ENCODE data around the gene SMYD3. TPM values are rescaled to one million over a fixed set of nuclear protein-coding genes. Genes with fewer than 3 reads are reported as not detected.

Gene SMYD3
- total and polyA plus RNA-seq, 5 donors from 2014 or later: 17.7 to 36.6 (median 28.9) TPM

- Histone ChIP-seq H3K4me3 (ENCODE audit: low read depth, low read length) (no peak overlapping the region), H3K27me3 (ENCODE audit: control insufficient read depth, insufficient read depth, low read length) (no peaks in the 10 kb centered on the region), H3K36me3 (ENCODE audit: control insufficient read depth, insufficient read depth, low read length) (no peaks in the 10 kb centered on the region), H3K9me3 (ENCODE audit: control insufficient read depth in 2 of 2, low read length in 2 of 2) (no peaks in the 10 kb centered on the region), H3K27ac (ENCODE audit: insufficient read depth, low read length, poor library complexity, severe bottlenecking) (no peak overlapping the region), H3K4me1 (ENCODE audit: control insufficient read depth, insufficient read depth, low read length, poor library complexity, severe bottlenecking) (no peaks in the 10 kb centered on the region)
- Mint-ChIP-seq H3K36me3 (peaks cover 18% of the 10 kb centered on the region), H3K9me3 (no peaks in the 10 kb centered on the region), H3K27ac (no peak overlapping the region), H3K4me1 (peaks cover 0 to 4% (median 0%) of the 10 kb centered on the region in 4 donors), H3K27me3 (no peaks in the 10 kb centered on the region), H3K4me3 (no peak overlapping the region)
- DNase-seq (no peak), ATAC-seq (ENCODE audit: low read depth in 2 of 2) (no peak)
Observed at GRCh38 chr1:246157516-246157915, 349.6 kb downstream of the SMYD3 start.

DNA sequence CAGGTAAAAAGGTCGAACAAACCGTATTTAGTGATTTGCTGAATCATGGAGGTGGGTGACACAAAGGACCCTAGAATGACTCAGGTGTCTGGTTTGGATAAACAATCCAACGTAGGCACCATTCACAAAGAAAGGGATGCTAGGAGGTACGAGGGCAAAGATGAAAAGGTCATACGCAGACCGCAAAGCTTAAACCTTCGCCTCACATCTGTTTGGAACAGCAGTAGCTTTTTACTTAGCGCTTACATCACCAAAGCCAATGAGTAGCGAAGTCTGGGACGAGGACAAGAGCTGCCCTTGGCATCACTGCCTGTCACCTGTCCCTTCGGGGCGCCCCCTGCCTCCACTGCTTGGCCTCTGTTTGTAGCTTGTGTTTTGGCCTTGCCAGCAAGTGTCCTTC lies 350.2 kb downstream of the SMYD3 start:
- H3K4me1 Mint-ChIP-seq: peaks cover 0 to 4% (median 0%) of the 10 kb centered on the region in 4 donors
- no peak overlapping the region for H3K27ac Mint-ChIP-seq
- H3K4me1 ChIP-seq (ENCODE audit: control insufficient read depth, insufficient read depth, low read length, poor library complexity, severe bottlenecking): no peaks in the 10 kb centered on the region
- no peak overlapping the region for H3K4me3 ChIP-seq (ENCODE audit: low read depth, low read length)
- H3K9me3 ChIP-seq (ENCODE audit: control insufficient read depth in 2 of 2, low read length in 2 of 2): no peaks in the 10 kb centered on the region
- ATAC-seq (ENCODE audit: low read depth in 2 of 2) (no peak), DNase-seq (no peak)
- H3K27me3 Mint-ChIP-seq: peaks cover 3% of the 10 kb centered on the region
- H3K9me3 Mint-ChIP-seq: no peaks in the 10 kb centered on the region
- H3K4me3 Mint-ChIP-seq: no peak overlapping the region
- H3K27me3 ChIP-seq (ENCODE audit: control insufficient read depth, insufficient read depth, low read length): no peaks in the 10 kb centered on the region
- no peaks in the 10 kb centered on the region for H3K36me3 ChIP-seq (ENCODE audit: control insufficient read depth, insufficient read depth, low read length)
- peaks cover 20% of the 10 kb centered on the region for H3K36me3 Mint-ChIP-seq
- no peak overlapping the region for H3K27ac ChIP-seq (ENCODE audit: insufficient read depth, low read length, poor library complexity, severe bottlenecking)

DNA sequence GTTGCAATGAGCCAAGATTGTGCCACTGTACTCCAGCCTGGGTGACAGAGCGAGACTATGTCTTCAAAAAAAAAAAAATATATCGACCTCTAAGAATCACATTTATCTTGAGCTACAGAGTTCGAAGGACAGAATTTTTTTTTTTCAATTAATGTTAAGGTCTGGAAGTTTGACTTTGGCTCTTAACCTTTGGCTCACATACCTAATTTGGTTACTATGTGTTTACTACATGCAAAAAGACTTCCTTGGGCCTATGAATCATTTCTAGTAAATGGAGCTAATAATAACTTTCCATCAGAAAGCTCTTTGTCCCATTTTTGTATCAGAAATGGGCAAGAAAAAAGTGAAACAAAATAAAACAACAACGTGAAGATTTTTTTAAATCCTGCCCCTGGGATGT lies 351.2 kb downstream of the SMYD3 start:
- Mint-ChIP-seq H3K36me3 (peaks cover 18% of the 10 kb centered on the region), H3K9me3 (no peaks in the 10 kb centered on the region), H3K27me3 (peaks cover 5% of the 10 kb centered on the region), H3K27ac (no peak overlapping the region), H3K4me1 (peaks cover 0 to 4% (median 0%) of the 10 kb centered on the region in 4 donors), H3K4me3 (no peak overlapping the region)
- Histone ChIP-seq H3K9me3 (ENCODE audit: control insufficient read depth in 2 of 2, low read length in 2 of 2) (no peaks in the 10 kb centered on the region), H3K27ac (ENCODE audit: insufficient read depth, low read length, poor library complexity, severe bottlenecking) (no peak overlapping the region), H3K4me1 (ENCODE audit: control insufficient read depth, insufficient read depth, low read length, poor library complexity, severe bottlenecking) (no peaks in the 10 kb centered on the region), H3K4me3 (ENCODE audit: low read depth, low read length) (no peak overlapping the region), H3K36me3 (ENCODE audit: control insufficient read depth, insufficient read depth, low read length) (no peaks in the 10 kb centered on the region), H3K27me3 (ENCODE audit: control insufficient read depth, insufficient read depth, low read length) (no peaks in the 10 kb centered on the region)
- DNase-seq (no peak), ATAC-seq (ENCODE audit: low read depth in 2 of 2) (no peak)

DNA sequence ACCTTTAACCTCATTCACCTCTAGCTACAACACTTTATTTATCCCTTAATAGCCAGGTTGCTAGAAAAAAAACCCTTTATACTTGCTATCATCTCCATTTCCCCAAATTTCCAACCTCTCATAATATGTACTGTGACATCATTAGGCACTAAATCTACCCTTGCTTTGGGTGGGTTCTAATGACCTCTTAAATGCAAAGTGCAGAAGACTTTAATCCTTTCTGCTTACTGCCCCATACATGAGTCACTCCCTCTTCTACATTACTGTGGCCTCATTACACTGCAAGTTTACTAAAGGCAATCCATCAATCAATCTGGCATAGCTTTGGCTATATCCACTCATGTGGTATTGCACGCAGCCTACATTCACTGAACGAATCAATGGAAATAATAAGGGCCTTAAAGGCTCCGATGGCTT lies 353.3 kb downstream of the SMYD3 start:
- no peaks in the 10 kb centered on the region for H3K36me3 ChIP-seq (ENCODE audit: control insufficient read depth, insufficient read depth, low read length)
- Mint-ChIP-seq H3K9me3 (peaks cover 0 to 2% (median 0%) of the 10 kb centered on the region in 7 donors), H3K27ac (no peak overlapping the region), H3K36me3 (peaks cover 29% of the 10 kb centered on the region), H3K27me3 (peaks cover 5% of the 10 kb centered on the region), H3K4me3 (no peak overlapping the region), H3K4me1 (peaks cover 0 to 4% (median 0%) of the 10 kb centered on the region in 4 donors)
- H3K4me3 ChIP-seq (ENCODE audit: low read depth, low read length): no peak overlapping the region
- no peaks in the 10 kb centered on the region for H3K9me3 ChIP-seq (ENCODE audit: control insufficient read depth in 2 of 2, low read length in 2 of 2)
- H3K4me1 ChIP-seq (ENCODE audit: control insufficient read depth, insufficient read depth, low read length, poor library complexity, severe bottlenecking): no peaks in the 10 kb centered on the region
- DNase-seq: no peak
- no peak overlapping the region for H3K27ac ChIP-seq (ENCODE audit: insufficient read depth, low read length, poor library complexity, severe bottlenecking)
- H3K27me3 ChIP-seq (ENCODE audit: control insufficient read depth, insufficient read depth, low read length): no peaks in the 10 kb centered on the region
- ATAC-seq (ENCODE audit: low read depth in 2 of 2): no peak

DNA sequence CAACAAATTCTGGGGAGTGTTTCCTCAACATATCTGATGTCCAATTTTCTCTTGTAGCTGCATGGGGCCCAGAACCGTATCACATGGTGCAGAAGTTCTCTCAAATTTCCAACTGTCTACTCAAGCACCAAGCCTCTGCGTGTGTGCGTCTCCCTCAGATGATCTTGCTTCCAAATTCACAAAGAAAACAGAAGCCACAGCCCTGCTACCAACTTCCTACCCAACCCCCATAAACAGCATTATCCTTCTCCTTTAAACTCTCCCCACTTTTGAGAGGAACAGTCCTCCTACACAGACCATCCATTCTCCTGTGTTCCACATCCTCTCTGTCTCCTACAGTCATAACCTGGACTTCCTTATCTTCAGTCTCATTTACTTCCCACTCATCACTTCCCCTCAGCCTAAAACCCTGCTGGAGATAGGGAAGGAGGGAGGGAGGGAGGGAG lies 354.1 kb downstream of the SMYD3 start:
- no peak for ATAC-seq (ENCODE audit: low read depth in 2 of 2)
- Mint-ChIP-seq H3K4me1 (peaks cover 0 to 4% (median 0%) of the 10 kb centered on the region in 4 donors), H3K27ac (peak overlapping the region in 1 of 3 donors; percentile 63), H3K27me3 (peaks cover 5% of the 10 kb centered on the region), H3K36me3 (peaks cover 34% of the 10 kb centered on the region), H3K4me3 (no peak overlapping the region), H3K9me3 (peaks cover 0 to 4% (median 0%) of the 10 kb centered on the region in 7 donors)
- no peaks in the 10 kb centered on the region for H3K27me3 ChIP-seq (ENCODE audit: control insufficient read depth, insufficient read depth, low read length)
- no peaks in the 10 kb centered on the region for H3K9me3 ChIP-seq (ENCODE audit: control insufficient read depth in 2 of 2, low read length in 2 of 2)
- no peak overlapping the region for H3K27ac ChIP-seq (ENCODE audit: insufficient read depth, low read length, poor library complexity, severe bottlenecking)
- no peak overlapping the region for H3K4me3 ChIP-seq (ENCODE audit: low read depth, low read length)
- no peak for DNase-seq
- H3K4me1 ChIP-seq (ENCODE audit: control insufficient read depth, insufficient read depth, low read length, poor library complexity, severe bottlenecking): no peaks in the 10 kb centered on the region
- H3K36me3 ChIP-seq (ENCODE audit: control insufficient read depth, insufficient read depth, low read length): no peaks in the 10 kb centered on the region

- no peak for ATAC-seq (ENCODE audit: low read depth in 2 of 2)
- Histone ChIP-seq H3K36me3 (ENCODE audit: control insufficient read depth, insufficient read depth, low read length) (no peaks in the 10 kb centered on the region), H3K9me3 (ENCODE audit: control insufficient read depth in 2 of 2, low read length in 2 of 2) (no peaks in the 10 kb centered on the region), H3K4me1 (ENCODE audit: control insufficient read depth, insufficient read depth, low read length, poor library complexity, severe bottlenecking) (no peaks in the 10 kb centered on the region), H3K4me3 (ENCODE audit: low read depth, low read length) (no peak overlapping the region), H3K27ac (ENCODE audit: insufficient read depth, low read length, poor library complexity, severe bottlenecking) (no peak overlapping the region), H3K27me3 (ENCODE audit: control insufficient read depth, insufficient read depth, low read length) (no peaks in the 10 kb centered on the region)
- Mint-ChIP-seq H3K9me3 (peaks cover 0 to 4% (median 0%) of the 10 kb centered on the region in 7 donors), H3K4me1 (peaks cover 0 to 4% (median 0%) of the 10 kb centered on the region in 4 donors), H3K4me3 (peak overlapping the region in 1 of 4 donors; percentile 48), H3K36me3 (peaks cover 34% of the 10 kb centered on the region), H3K27me3 (peaks cover 5% of the 10 kb centered on the region), H3K27ac (no peak overlapping the region)
- DNase-seq: no peak
Observed at GRCh38 chr1:246151796-246152434, 355.2 kb downstream of the SMYD3 start.

- Histone ChIP-seq H3K27ac (ENCODE audit: insufficient read depth, low read length, poor library complexity, severe bottlenecking) (no peak overlapping the region), H3K9me3 (ENCODE audit: control insufficient read depth in 2 of 2, low read length in 2 of 2) (no peaks in the 10 kb centered on the region), H3K36me3 (ENCODE audit: control insufficient read depth, insufficient read depth, low read length) (no peaks in the 10 kb centered on the region), H3K4me3 (ENCODE audit: low read depth, low read length) (no peak overlapping the region), H3K27me3 (ENCODE audit: control insufficient read depth, insufficient read depth, low read length) (no peaks in the 10 kb centered on the region), H3K4me1 (ENCODE audit: control insufficient read depth, insufficient read depth, low read length, poor library complexity, severe bottlenecking) (no peaks in the 10 kb centered on the region)
- ATAC-seq (ENCODE audit: low read depth in 2 of 2): no peak
- H3K27me3 Mint-ChIP-seq: peaks cover 5% of the 10 kb centered on the region
- DNase-seq: no peak
- peaks cover 0 to 4% (median 0%) of the 10 kb centered on the region in 4 donors for H3K4me1 Mint-ChIP-seq
- H3K4me3 Mint-ChIP-seq: no peak overlapping the region
- peaks cover 0 to 4% (median 0%) of the 10 kb centered on the region in 7 donors for H3K9me3 Mint-ChIP-seq
- H3K27ac Mint-ChIP-seq: no peak overlapping the region
- H3K36me3 Mint-ChIP-seq: peaks cover 48% of the 10 kb centered on the region
Observed at GRCh38 chr1:246149543-246149942, 357.5 kb downstream of the SMYD3 start.

Data from CD4-positive, CD25-positive, alpha-beta regulatory T cell (primary cell).